ENCODE measurements around the gene CEBPB.

Gene CEBPB

GRCh38 chr20:50190251-50191064 is at the start of gene CEBPB:
TSS of gene CEBPB (plus strand) at chr20:50190830. CDS start at chr20:50191034, 204 bp downstream.
- DNase-seq (ENCODE audit: low read depth): peak; percentile 90
- peak within 1 kb of the TSS; percentile 100 for H3K4me3 ChIP-seq (ENCODE audit: low read length)
- TF ChIP-seq CTCF (conservative IDR thresholded peaks at IDR 0.05; ENCODE audit: low read length): peak; percentile 60

GRCh38 chr20:50141018-50141675 is 49.5 kb upstream of the CEBPB start:
- DNase-seq (ENCODE audit: low read depth): no peak
- no peak overlapping the region for H3K4me3 ChIP-seq (ENCODE audit: low read length)
- no peak for TF ChIP-seq CTCF (conservative IDR thresholded peaks at IDR 0.05; ENCODE audit: low read length)

- no peak overlapping the region for H3K4me3 ChIP-seq (ENCODE audit: low read length)
- DNase-seq (ENCODE audit: low read depth): no peak
- no peak for TF ChIP-seq CTCF (conservative IDR thresholded peaks at IDR 0.05; ENCODE audit: low read length)
Observed at GRCh38 chr20:50141811-50142561, 48.6 kb upstream of the CEBPB start.

- no peak for TF ChIP-seq CTCF (conservative IDR thresholded peaks at IDR 0.05; ENCODE audit: low read length)
- no peak for DNase-seq (ENCODE audit: low read depth)
- H3K4me3 ChIP-seq (ENCODE audit: low read length): no peak overlapping the region
Observed at GRCh38 chr20:50142812-50143211, 47.8 kb upstream of the CEBPB start.

- no peak overlapping the region for H3K4me3 ChIP-seq (ENCODE audit: low read length)
- no peak for TF ChIP-seq CTCF (conservative IDR thresholded peaks at IDR 0.05; ENCODE audit: low read length)
- DNase-seq (ENCODE audit: low read depth): peak; percentile 99
Observed at GRCh38 chr20:50144362-50144761, 46.3 kb upstream of the CEBPB start.

- TF ChIP-seq CTCF (conservative IDR thresholded peaks at IDR 0.05; ENCODE audit: low read length): no peak
- H3K4me3 ChIP-seq (ENCODE audit: low read length): no peak overlapping the region
- DNase-seq (ENCODE audit: low read depth): no peak
Observed at GRCh38 chr20:50145566-50145965, 45.1 kb upstream of the CEBPB start.
